ENCODE results near the gene CALCB.
"Not testable (repeated sequence)": the region's sequence is repeated elsewhere in the genome, so short reads cannot be mapped to it uniquely, and the experiment has no call there.

The CALCB gene

GRCh38 chr11:15028379-15028778 lies 45.0 kb upstream of the CALCB start:
- no peaks in the 10 kb centered on the region for H3K4me1 ChIP-seq (ENCODE audit: control insufficient read depth, low read length)
- H3K36me3 ChIP-seq (ENCODE audit: control insufficient read depth, low read length), result no peaks in the 10 kb centered on the region
- no peak overlapping the region for H3K27ac ChIP-seq (ENCODE audit: low read depth, low read length)
- H4K20me1 ChIP-seq (ENCODE audit: control insufficient read depth, insufficient read depth, low read depth, low read length), result no peaks in the 10 kb centered on the region
- H3K27me3 ChIP-seq (ENCODE audit: control insufficient read depth, low read length), result no peaks in the 10 kb centered on the region
- TF ChIP-seq, protein P1, sequence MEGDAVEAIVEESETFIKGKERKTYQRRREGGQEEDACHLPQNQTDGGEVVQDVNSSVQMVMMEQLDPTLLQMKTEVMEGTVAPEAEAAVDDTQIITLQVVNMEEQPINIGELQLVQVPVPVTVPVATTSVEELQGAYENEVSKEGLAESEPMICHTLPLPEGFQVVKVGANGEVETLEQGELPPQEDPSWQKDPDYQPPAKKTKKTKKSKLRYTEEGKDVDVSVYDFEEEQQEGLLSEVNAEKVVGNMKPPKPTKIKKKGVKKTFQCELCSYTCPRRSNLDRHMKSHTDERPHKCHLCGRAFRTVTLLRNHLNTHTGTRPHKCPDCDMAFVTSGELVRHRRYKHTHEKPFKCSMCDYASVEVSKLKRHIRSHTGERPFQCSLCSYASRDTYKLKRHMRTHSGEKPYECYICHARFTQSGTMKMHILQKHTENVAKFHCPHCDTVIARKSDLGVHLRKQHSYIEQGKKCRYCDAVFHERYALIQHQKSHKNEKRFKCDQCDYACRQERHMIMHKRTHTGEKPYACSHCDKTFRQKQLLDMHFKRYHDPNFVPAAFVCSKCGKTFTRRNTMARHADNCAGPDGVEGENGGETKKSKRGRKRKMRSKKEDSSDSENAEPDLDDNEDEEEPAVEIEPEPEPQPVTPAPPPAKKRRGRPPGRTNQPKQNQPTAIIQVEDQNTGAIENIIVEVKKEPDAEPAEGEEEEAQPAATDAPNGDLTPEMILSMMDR (IDR thresholded peaks at IDR 0.05; ENCODE audit: low read depth, low read length, poor library complexity, severe bottlenecking), result no peak
- no peak for TF ChIP-seq EZH2phosphoT487 (IDR thresholded peaks at IDR 0.05; ENCODE audit: borderline replicate concordance, low read length)
- no peaks in the 10 kb centered on the region for H3K9me3 ChIP-seq (ENCODE audit: control insufficient read depth, insufficient read depth, low read length)
- no peaks in the 10 kb centered on the region for H3K9me2 ChIP-seq (replicated peaks; ENCODE audit: control insufficient read depth, low read length)
- no peak overlapping the region for H3K4me3 ChIP-seq (ENCODE audit: low read length)
- no peaks in the 10 kb centered on the region for H3K79me2 ChIP-seq (ENCODE audit: control insufficient read depth, low read length)
- H3F3A ChIP-seq (ENCODE audit: control insufficient read depth, insufficient read depth), result no peaks in the 10 kb centered on the region
- H3K4me2 ChIP-seq (ENCODE audit: low read length), result no peak overlapping the region

GRCh38 chr11:15031945-15032344 lies 41.4 kb upstream of the CALCB start:
- H3K4me1 ChIP-seq (ENCODE audit: control insufficient read depth, low read length); H3K36me3 ChIP-seq (ENCODE audit: control insufficient read depth, low read length); H3K9me2 ChIP-seq (replicated peaks; ENCODE audit: control insufficient read depth, low read length); H3K9me3 ChIP-seq (ENCODE audit: control insufficient read depth, insufficient read depth, low read length); H4K20me1 ChIP-seq (ENCODE audit: control insufficient read depth, insufficient read depth, low read depth, low read length); H3K4me2 ChIP-seq (ENCODE audit: low read length); H3K79me2 ChIP-seq (ENCODE audit: control insufficient read depth, low read length); H3K27me3 ChIP-seq (ENCODE audit: control insufficient read depth, low read length); H3K27ac ChIP-seq (ENCODE audit: low read depth, low read length); H3F3A ChIP-seq (ENCODE audit: control insufficient read depth, insufficient read depth); H3K4me3 ChIP-seq (ENCODE audit: low read length): not testable (repeated sequence)

DNA sequence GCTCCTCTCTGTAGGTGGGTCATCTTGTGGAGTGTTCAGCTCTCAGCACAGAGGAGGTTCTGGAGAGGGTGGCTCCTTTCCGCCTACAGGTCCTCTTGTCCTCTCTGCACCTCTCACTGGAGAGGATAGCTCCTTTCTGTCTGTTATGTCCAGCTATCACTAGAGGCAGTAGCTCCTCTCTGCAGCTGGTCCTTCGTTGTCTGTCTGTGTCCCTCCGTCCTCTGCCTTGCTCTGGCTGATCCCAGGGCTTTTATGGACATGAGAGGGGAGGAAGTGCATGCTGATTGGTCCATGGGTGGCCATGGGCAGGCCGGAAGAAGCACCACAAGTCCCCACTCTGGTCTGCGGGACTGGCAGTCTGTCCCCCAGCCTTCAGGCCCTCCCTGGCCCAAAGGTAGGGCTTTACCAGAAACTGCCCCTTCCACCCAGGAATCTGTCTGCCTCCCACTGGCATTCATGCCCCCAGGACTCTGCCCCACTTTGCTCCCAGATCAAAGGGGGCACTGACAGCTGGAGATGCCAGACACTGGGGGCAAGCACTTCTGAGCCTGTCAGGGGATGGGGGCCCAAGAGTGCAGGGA lies 38.6 kb upstream of the CALCB start:
- Histone ChIP-seq H3K9me3 (ENCODE audit: control insufficient read depth, insufficient read depth, low read length) (no peaks in the 10 kb centered on the region), H3K27ac (ENCODE audit: low read depth, low read length) (no peak overlapping the region), H3K79me2 (ENCODE audit: control insufficient read depth, low read length) (no peaks in the 10 kb centered on the region), H3K4me1 (ENCODE audit: control insufficient read depth, low read length) (no peaks in the 10 kb centered on the region), H3K4me2 (ENCODE audit: low read length) (no peak overlapping the region), H3K27me3 (ENCODE audit: control insufficient read depth, low read length) (no peaks in the 10 kb centered on the region), H3K4me3 (ENCODE audit: low read length) (no peak overlapping the region), H3K36me3 (ENCODE audit: control insufficient read depth, low read length) (no peaks in the 10 kb centered on the region), H4K20me1 (ENCODE audit: control insufficient read depth, insufficient read depth, low read depth, low read length) (no peaks in the 10 kb centered on the region), H3F3A (ENCODE audit: control insufficient read depth, insufficient read depth) (no peaks in the 10 kb centered on the region), H3K9me2 (replicated peaks; ENCODE audit: control insufficient read depth, low read length) (no peaks in the 10 kb centered on the region; the same call in 1 of the 2 replicates)
- no peak for TF ChIP-seq EZH2phosphoT487 (IDR thresholded peaks at IDR 0.05; ENCODE audit: borderline replicate concordance, low read length)
- TF ChIP-seq, protein P1 (IDR thresholded peaks at IDR 0.05; ENCODE audit: low read depth, low read length, poor library complexity, severe bottlenecking), result no peak

DNA sequence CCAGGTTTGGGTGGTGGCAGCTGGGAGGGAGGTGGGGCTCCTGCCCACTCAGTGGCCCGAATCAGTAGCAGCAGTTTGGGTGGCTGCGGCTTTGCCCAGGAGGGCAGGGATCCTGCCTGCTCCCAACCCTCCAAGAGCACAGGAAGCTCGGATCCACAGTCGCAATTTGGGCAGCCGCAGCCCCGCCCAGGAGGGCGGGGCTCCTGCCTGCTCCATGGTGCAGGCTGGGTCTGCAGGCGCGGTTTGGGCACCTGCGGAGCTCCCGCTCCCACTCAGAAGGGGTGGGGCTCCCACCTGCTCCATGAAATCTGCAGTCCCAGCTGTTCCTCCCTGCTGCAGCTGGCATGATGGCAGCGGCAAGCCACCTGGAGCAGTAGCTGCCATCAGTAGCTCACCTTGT lies 38.1 kb upstream of the CALCB start:
- Histone ChIP-seq H3K9me3 (ENCODE audit: control insufficient read depth, insufficient read depth, low read length) (no peaks in the 10 kb centered on the region), H4K20me1 (ENCODE audit: control insufficient read depth, insufficient read depth, low read depth, low read length) (no peaks in the 10 kb centered on the region), H3K36me3 (ENCODE audit: control insufficient read depth, low read length) (no peaks in the 10 kb centered on the region), H3K79me2 (ENCODE audit: control insufficient read depth, low read length) (no peaks in the 10 kb centered on the region), H3K9me2 (replicated peaks; ENCODE audit: control insufficient read depth, low read length) (no peaks in the 10 kb centered on the region; the same call in 1 of the 2 replicates), H3F3A (ENCODE audit: control insufficient read depth, insufficient read depth) (no peaks in the 10 kb centered on the region), H3K4me2 (ENCODE audit: low read length) (no peak overlapping the region), H3K27ac (ENCODE audit: low read depth, low read length) (no peak overlapping the region), H3K27me3 (ENCODE audit: control insufficient read depth, low read length) (no peaks in the 10 kb centered on the region), H3K4me3 (ENCODE audit: low read length) (no peak overlapping the region), H3K4me1 (ENCODE audit: control insufficient read depth, low read length) (no peaks in the 10 kb centered on the region)
- no peak for TF ChIP-seq EZH2phosphoT487 (IDR thresholded peaks at IDR 0.05; ENCODE audit: borderline replicate concordance, low read length)
- TF ChIP-seq, protein P1 (IDR thresholded peaks at IDR 0.05; ENCODE audit: low read depth, low read length, poor library complexity, severe bottlenecking), result no peak

Data from DOHH2 (cell line).